Calu3 (cell line): Measurements from ENCODE around the gene IRF1. TPM values are rescaled to one million over a fixed set of nuclear protein-coding genes. Genes with fewer than 3 reads are reported as not detected.
"Not testable (repeated sequence)": the region's sequence is repeated elsewhere in the genome, so short reads cannot be mapped to it uniquely, and the experiment has no call there.

Experiments
- BruUV-seq: library from RNA; stranded (reverse); fragments of 400-500 nt; replicated peaks from 2 replicates; lab custom pipeline; 2021; lab: Mats Ljungman, UMichigan
- CTCF ChIA-PET: fragments of 300-600 bp; sonication (Branson Sonifier 250); formaldehyde crosslinking; loops from one replicate; lab custom pipeline; 2022; ENCODE audit warnings: antibody characterized with exemption; lab: Charles Lee
- DNase-seq: peaks from one replicate; pipeline ENCODE4 v3.0.0; 2022
- H3K27ac Mint-ChIP-seq: one replicate; pipeline ENCODE4 v1.8.0; 2022; ENCODE audit warnings: mixed read lengths; ENCODE audit not compliant: unreplicated experiment
- H3K27me3 Mint-ChIP-seq: one replicate; pipeline ENCODE4 v1.8.0; 2022; ENCODE audit warnings: mixed read lengths; ENCODE audit not compliant: unreplicated experiment
- H3K36me3 Mint-ChIP-seq: one replicate; pipeline ENCODE4 v1.8.0; 2022; ENCODE audit warnings: mild to moderate bottlenecking, moderate library complexity, mixed read lengths; ENCODE audit not compliant: insufficient read depth, unreplicated experiment
- H3K4me1 Mint-ChIP-seq: one replicate; pipeline ENCODE4 v1.8.0; 2022; ENCODE audit warnings: mild to moderate bottlenecking, low read depth, mixed read lengths; ENCODE audit not compliant: unreplicated experiment
- H3K4me3 Mint-ChIP-seq: one replicate; pipeline ENCODE4 v1.8.0; 2022; ENCODE audit warnings: mild to moderate bottlenecking, low read depth, moderate library complexity, mixed read lengths; ENCODE audit not compliant: unreplicated experiment
- H3K9me3 Mint-ChIP-seq: one replicate; pipeline ENCODE4 v1.8.0; 2022; ENCODE audit warnings: low read depth, mixed read lengths; ENCODE audit not compliant: unreplicated experiment
- CTCF ChIP-seq: fragments of 200-600 bp; IDR thresholded peaks from one replicate; pipeline ENCODE4 v1.8.0; 2022; ENCODE audit warnings: antibody characterized with exemption; ENCODE audit not compliant: unreplicated experiment
- intact Hi-C: fragments of 100-400 bp; cut with micrococcal nuclease; formaldehyde crosslinking; loops from one replicate; pipeline ENCODE4 v1.10.0; 2022; ENCODE audit not compliant: unreplicated experiment
- total RNA-seq: library from RNA; stranded (reverse); gene quantifications from 2 replicates; pipeline ENCODE4 v1.2.3, GENCODE V29; 2022

IRF1 gene
- total RNA-seq, 1 experiment from 2014 or later, result 64.0 TPM

- Mint-ChIP-seq H3K36me3 (peaks cover 82% of the 10 kb centered on the region), H3K4me1 (peaks cover 16% of the 10 kb centered on the region), H3K27ac (no peak overlapping the region), H3K4me3 (no peak overlapping the region), H3K27me3 (no peaks in the 10 kb centered on the region), H3K9me3 (no peaks in the 10 kb centered on the region)
- CTCF ChIA-PET, result interaction anchor here (0.7 kb wide), 1 partner anchor 22 kb away, joined by 3 read pairs; no protein-coding TSS in a partner anchor
- DNase-seq, result no peak
- no TSS peak for BruUV-seq
- no peak for TF ChIP-seq CTCF
- intact Hi-C loops, result no loop called here
Measured at GRCh38 chr5:132486318-132487094, 4.1 kb downstream of the IRF1 start.

GRCh38 chr5:132485641-132486317 lies 4.8 kb downstream of the IRF1 start:
- Mint-ChIP-seq H3K27ac (no peak overlapping the region), H3K36me3 (peaks cover 82% of the 10 kb centered on the region), H3K27me3 (no peaks in the 10 kb centered on the region), H3K4me1 (peaks cover 16% of the 10 kb centered on the region), H3K9me3 (no peaks in the 10 kb centered on the region), H3K4me3 (no peak overlapping the region)
- TF ChIP-seq CTCF, result no peak
- CTCF ChIA-PET, result no interaction called here
- intact Hi-C loops, result no loop called here
- no TSS peak for BruUV-seq
- DNase-seq, result no peak

- peaks cover 16% of the 10 kb centered on the region for H3K4me1 Mint-ChIP-seq
- H3K27ac Mint-ChIP-seq, H3K9me3 Mint-ChIP-seq, H3K4me3 Mint-ChIP-seq, DNase-seq, BruUV-seq, intact Hi-C loops, H3K27me3 Mint-ChIP-seq: not testable (repeated sequence)
- H3K36me3 Mint-ChIP-seq, result peaks cover 76% of the 10 kb centered on the region
- CTCF ChIA-PET, result interaction anchor here (2.0 kb wide), 1 partner anchor 14 kb away, joined by 6 read pairs; no protein-coding TSS in a partner anchor
Measured at GRCh38 chr5:132484876-132485640, 5.5 kb downstream of the IRF1 start.

DNA sequence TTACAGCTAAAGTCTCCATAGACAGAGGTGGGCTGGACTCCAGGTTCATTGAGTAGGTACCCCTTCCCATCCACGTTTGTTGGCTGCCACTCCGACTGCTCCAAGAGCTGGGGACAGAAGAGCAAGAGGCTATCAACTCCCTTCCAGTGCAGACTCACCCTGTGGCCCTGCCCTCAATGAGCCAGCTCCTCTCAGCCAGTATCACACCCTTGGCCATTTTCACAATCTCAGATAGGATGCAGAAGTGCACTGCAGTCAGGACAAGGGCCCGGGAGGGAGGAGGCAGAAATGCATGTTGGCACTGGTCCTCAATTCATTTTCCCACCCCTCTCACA lies 6.2 kb downstream of the IRF1 start:
- Mint-ChIP-seq H3K4me3 (no peak overlapping the region), H3K36me3 (peaks cover 69% of the 10 kb centered on the region), H3K9me3 (no peaks in the 10 kb centered on the region), H3K27me3 (no peaks in the 10 kb centered on the region), H3K4me1 (peaks cover 16% of the 10 kb centered on the region), H3K27ac (no peak overlapping the region)
- intact Hi-C loops, result no loop called here
- CTCF ChIA-PET, result interaction anchor here (2.0 kb wide), 1 partner anchor 13 kb away, joined by 6 read pairs; no protein-coding TSS in a partner anchor
- BruUV-seq, result no TSS peak
- no peak for DNase-seq
- no peak for TF ChIP-seq CTCF
